Left colon (tissue), 2 donors: Measurements from ENCODE around the gene MYL11. TPM values are rescaled to one million over a fixed set of nuclear protein-coding genes. Genes with fewer than 3 reads are reported as not detected.
"Not testable (repeated sequence)": the region's sequence is repeated elsewhere in the genome, so short reads cannot be mapped to it uniquely, and the experiment has no call there.

Experiments used
- ATAC-seq: fragments of 200-7000 bp; cut with Tn5 transposase; one replicate; pipeline ENCODE4 v1.9.1; 2020; ENCODE audit warnings: mild to moderate bottlenecking, moderate library complexity
- DNase-seq, 2 donors: peaks; one replicate each; pipeline ENCODE4 v3.0.0-alpha.2; 2020
- intact Hi-C, 2 donors: fragments of 100-400 bp; cut with DNase I in 1 of 2; cut with micrococcal nuclease in 1 of 2; formaldehyde crosslinking; loops; one replicate each; pipeline versions ENCODE4 v1.11.2 to v1.14.0; 2022; cut with DNase I, micrococcal nuclease
- long read RNA-seq: library from polyadenylated mRNA; unstranded; transcript quantifications from one replicate; pipeline ENCODE4 v2.0.0, GENCODE V29; 2021
- total RNA-seq, 2 donors: library from RNA; stranded (reverse); fragmentation: NEBNext Ultra II Directional; extraction: Animal tissue kit (Norgen Biotek cat#: 25700); gene quantifications; one replicate each; pipeline ENCODE4 v1.2.1, GENCODE V29; 2021
- donor health status: DM: no; HTN: no; CAD: no.
- donor health status: DM: yes; HTN: yes; CAD: no.

Gene MYL11, protein sequence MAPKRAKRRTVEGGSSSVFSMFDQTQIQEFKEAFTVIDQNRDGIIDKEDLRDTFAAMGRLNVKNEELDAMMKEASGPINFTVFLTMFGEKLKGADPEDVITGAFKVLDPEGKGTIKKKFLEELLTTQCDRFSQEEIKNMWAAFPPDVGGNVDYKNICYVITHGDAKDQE
- total RNA-seq = not detected
- long read RNA-seq = 0 reads

- no peak for ATAC-seq
- intact Hi-C loops = no loop called here
Measured at GRCh38 chr16:30374538-30374937, at the start of gene MYL11. Gene MYL11, plus strand, starts transcription at chr16:30374802. Its CDS starts 56 bp downstream, at chr16:30374858.

GRCh38 chr16:30334473-30334989 is 40.1 kb upstream of the MYL11 start:
- intact Hi-C loops = not testable (repeated sequence)
- DNase-seq = peak; percentile 88 to 90

More at GRCh38 chr16:30374538-30374937, at the start of gene MYL11:
- no peak for DNase-seq

GRCh38 chr16:30335028-30335597 is 39.5 kb upstream of the MYL11 start:
- peak; percentile 87 for ATAC-seq
- peak; percentile 84 to 91 for DNase-seq
- intact Hi-C loops = not testable (repeated sequence)

More at GRCh38 chr16:30334473-30334989, 40.1 kb upstream of the MYL11 start:
- ATAC-seq = peak; percentile 93

- DNase-seq = peak; percentile 35 to 49
- peak; percentile 14 for ATAC-seq
- intact Hi-C loops = no loop called here
Measured at GRCh38 chr16:30335598-30336474, 38.8 kb upstream of the MYL11 start.

GRCh38 chr16:30337964-30338357 is 36.6 kb upstream of the MYL11 start:
- DNase-seq, ATAC-seq, intact Hi-C loops: not testable (repeated sequence)

DNA sequence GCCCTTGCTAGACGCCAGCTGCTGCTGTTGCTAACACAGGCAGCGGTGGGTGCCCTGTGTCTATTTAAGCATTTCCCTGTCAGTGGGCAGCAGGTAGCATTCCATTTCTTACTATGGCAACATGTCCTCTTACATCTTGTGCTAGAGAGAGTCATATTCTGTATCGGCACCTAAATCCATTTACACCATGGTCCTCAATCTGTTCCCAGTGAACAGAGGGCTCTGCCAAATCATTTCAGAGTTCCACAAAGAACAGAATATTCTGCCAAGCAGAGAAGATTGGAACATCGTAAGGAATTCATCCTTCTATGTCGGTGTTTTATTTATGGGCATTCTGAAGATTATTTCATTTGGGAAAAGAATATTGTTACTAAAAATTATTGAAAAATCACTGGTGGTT is 35.9 kb upstream of the MYL11 start:
- DNase-seq, intact Hi-C loops, ATAC-seq: not testable (repeated sequence)

GRCh38 chr16:30340621-30341020 is 34.0 kb upstream of the MYL11 start:
- ATAC-seq (no peak), DNase-seq (no peak)
- intact Hi-C loops = no loop called here

DNA sequence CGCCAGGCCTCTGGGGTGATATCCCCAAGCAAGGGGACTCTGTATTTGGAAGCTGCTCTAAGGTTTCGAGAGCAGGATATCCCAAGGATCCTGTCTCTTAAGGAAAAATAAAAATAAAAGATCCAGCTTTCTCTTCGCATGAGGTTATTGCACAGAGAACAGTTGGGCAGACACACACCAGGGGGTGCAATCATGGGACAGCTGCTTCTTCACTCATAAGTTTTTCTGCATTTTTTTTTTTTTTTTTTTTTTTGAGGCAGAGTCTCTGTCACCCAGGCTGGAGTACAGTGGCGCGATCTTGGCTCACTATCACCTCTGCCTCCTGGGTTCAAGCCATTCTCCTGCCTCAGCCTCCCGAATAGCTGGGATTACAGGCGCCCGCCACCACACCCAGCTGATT is 32.6 kb upstream of the MYL11 start:
- DNase-seq, intact Hi-C loops, ATAC-seq: not testable (repeated sequence)

GRCh38 chr16:30342751-30343490 is 31.7 kb upstream of the MYL11 start:
- ATAC-seq = no peak
- intact Hi-C loops = no loop called here
- DNase-seq = peak in 1 of 2 donors; percentile 20

DNA sequence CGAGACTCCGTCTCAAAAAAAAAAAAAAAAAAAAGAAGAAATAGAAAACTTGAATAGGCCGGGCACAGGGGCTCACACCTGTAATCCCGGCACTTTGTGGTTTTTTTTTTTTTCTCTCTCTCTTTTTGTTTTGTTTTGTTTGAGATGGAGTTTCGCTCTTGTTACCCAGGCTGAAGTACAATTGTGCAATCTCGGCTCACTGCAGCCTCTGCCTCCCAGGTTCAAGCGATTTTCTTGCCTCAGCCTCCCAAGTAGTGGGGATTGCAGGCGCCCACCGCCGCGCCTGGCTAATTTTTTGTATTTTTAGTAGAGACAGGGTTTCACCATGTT is 31.1 kb upstream of the MYL11 start:
- peak in 1 of 2 donors; percentile 12 for DNase-seq

GRCh38 chr16:30346286-30346685 is 28.3 kb upstream of the MYL11 start:
- ATAC-seq (no peak), DNase-seq (peak in 1 of 2 donors; percentile 5)
- intact Hi-C loops = no loop called here

More for the DNA sequence above, 31.1 kb upstream of the MYL11 start:
- intact Hi-C loops, ATAC-seq: not testable (repeated sequence)

DNA sequence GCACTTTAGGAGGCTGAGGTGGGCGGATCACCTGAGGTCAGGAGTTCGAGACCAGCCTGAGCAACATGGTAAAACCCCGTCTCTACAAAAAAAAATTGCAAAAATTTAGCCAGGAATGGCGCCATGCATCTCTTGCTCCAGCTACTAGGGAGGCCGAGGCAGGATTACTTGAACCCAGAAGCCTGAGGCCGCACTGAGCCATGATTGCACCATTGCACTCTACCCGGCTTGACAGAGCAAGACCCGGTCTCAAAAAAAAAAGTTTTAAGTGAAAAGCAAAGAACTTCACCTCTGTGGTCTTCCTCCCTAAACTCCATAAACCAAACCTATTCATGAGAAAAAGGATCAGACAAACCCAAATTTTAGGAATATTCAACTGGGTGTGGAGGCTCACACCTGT is 26.5 kb upstream of the MYL11 start:
- no peak for ATAC-seq
- intact Hi-C loops = no loop called here
- DNase-seq = no peak

- ATAC-seq (no peak), DNase-seq (no peak)
Measured at GRCh38 chr16:30348929-30349328, 25.7 kb upstream of the MYL11 start.

GRCh38 chr16:30349675-30350074 is 24.9 kb upstream of the MYL11 start:
- DNase-seq (peak in 1 of 2 donors; percentile 8), ATAC-seq (no peak)
- intact Hi-C loops = no loop called here

More at GRCh38 chr16:30348929-30349328, 25.7 kb upstream of the MYL11 start:
- intact Hi-C loops = no loop called here

GRCh38 chr16:30350134-30350871 is 24.3 kb upstream of the MYL11 start:
- ATAC-seq (no peak), DNase-seq (peak in 1 of 2 donors; percentile 9)
- intact Hi-C loops = no loop called here

DNA sequence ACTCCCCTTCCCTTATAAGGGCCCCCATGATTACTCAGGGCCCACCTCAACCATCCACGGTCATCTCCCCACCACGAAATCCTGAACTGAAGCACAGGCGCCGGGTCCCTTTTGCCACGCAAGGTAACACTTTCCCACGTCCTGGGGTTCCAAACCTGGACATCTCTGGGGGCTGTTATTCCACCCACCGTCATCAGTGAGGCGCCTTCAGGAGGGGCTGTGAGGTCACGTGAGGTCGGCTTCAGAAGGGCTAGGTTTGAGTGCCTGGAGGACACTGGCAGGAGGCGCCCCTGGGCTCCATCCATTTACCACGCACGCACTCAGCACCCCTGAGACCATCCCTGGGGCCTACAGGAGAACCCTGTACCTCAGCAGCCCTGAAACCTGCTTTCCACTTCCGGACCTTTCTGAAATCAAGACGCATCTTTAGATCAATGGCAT is 23.6 kb upstream of the MYL11 start:
- intact Hi-C loops = no loop called here
- DNase-seq (no peak), ATAC-seq (no peak)

DNA sequence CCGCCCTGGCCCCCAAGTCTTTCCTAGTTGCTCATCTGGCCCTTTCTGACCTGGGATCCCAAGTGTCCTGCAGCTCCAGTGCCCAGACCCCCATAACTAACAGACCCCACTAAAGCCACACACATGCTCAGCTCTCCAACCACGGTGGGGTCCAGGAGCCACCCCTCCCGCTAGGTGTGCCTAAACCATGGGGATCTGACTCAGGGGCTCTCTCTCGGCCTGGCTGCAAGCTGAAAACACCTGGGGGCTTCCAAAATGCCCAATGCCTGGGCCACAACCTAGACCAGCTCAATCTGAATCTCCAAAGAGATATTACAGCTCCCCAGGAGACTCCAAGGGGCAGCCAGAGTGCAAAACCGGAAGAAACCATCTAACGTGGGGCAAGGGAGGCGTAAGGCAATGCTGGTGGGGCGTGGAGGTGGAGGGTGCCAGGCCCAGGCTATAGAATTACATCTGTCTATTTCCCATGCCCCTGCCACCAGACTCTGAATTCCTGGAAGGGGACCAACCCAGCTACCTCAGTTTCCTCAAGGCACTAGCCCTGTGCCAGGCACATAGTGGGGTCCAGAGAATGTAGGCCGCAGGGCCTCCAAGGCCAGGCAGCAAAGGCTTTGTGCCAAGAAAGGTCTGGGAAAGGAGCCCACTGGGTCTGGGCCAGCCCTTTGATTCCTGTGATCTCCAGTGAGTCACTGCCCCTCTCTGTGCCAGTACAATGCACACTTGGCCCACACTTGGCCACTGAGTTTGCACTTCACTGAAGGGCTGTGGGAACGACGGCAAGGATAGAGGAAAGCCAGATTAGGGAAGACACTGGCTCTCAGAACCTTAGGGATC is 22.8 kb upstream of the MYL11 start:
- intact Hi-C loops = no loop called here
- peak in 1 of 2 donors; percentile 67 for DNase-seq
- no peak for ATAC-seq
